NB4 (cell line): Measurements from ENCODE around the gene EDAR.

Experiments used
- DNase-seq: peaks from one replicate; pipeline ENCODE4 v3.0.0; 2010; ENCODE audit warnings: low read depth
- H3K4me3 ChIP-seq: one replicate; pipeline ENCODE4 v1.5.1; 2011; ENCODE audit warnings: mild to moderate bottlenecking, low read depth, low read length, moderate library complexity
- MYC ChIP-seq: IDR thresholded peaks from 2 replicates; pipeline ENCODE4 v1.6.1; 2011; ENCODE audit warnings: low read depth, low read length
- POLR2A ChIP-seq: IDR thresholded peaks from 2 replicates; pipeline ENCODE4 v1.6.1; 2011; ENCODE audit warnings: mild to moderate bottlenecking; ENCODE audit not compliant: insufficient read length; ENCODE audit errors: extremely low read depth
- TF ChIP-seq, protein P1 (sequence below): IDR thresholded peaks from 2 replicates; pipeline ENCODE4 v1.6.1; 2011; ENCODE audit warnings: low read depth, low read length
- TF ChIP-seq, protein P2 (sequence below): IDR thresholded peaks from one replicate; pipeline ENCODE4 v1.5.1; 2012; ENCODE audit warnings: low read depth, low read length

EDAR gene

DNA sequence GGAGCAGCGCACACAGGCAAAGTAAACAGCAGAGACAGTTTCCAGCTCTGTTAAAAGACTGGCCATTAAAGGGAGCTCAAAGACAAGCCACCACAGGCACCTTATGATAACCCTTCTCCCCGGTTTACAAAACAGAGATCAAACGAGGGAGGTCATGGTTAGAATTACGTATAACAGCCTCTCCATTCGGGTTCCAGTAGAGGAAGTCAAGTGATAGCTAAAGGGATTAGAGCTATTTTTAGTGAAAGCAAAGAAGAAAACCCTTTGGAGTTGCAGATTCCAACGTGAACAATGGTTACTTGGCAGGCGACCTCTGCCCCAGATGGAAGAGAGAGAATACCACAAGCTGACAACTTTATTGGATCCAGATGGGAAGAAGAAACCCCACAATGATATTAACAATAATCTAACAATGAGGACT is 31.2 kb upstream of the EDAR start:
- peak; percentile 17 for DNase-seq
- no peak overlapping the region for H3K4me3 ChIP-seq
- TF ChIP-seq, protein P1, sequence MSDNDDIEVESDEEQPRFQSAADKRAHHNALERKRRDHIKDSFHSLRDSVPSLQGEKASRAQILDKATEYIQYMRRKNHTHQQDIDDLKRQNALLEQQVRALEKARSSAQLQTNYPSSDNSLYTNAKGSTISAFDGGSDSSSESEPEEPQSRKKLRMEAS: no peak
- TF ChIP-seq POLR2A (no peak), MYC (no peak)
- TF ChIP-seq, protein P2, sequence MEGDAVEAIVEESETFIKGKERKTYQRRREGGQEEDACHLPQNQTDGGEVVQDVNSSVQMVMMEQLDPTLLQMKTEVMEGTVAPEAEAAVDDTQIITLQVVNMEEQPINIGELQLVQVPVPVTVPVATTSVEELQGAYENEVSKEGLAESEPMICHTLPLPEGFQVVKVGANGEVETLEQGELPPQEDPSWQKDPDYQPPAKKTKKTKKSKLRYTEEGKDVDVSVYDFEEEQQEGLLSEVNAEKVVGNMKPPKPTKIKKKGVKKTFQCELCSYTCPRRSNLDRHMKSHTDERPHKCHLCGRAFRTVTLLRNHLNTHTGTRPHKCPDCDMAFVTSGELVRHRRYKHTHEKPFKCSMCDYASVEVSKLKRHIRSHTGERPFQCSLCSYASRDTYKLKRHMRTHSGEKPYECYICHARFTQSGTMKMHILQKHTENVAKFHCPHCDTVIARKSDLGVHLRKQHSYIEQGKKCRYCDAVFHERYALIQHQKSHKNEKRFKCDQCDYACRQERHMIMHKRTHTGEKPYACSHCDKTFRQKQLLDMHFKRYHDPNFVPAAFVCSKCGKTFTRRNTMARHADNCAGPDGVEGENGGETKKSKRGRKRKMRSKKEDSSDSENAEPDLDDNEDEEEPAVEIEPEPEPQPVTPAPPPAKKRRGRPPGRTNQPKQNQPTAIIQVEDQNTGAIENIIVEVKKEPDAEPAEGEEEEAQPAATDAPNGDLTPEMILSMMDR: no peak

GRCh38 chr2:109018452-109018851 is 29.4 kb upstream of the EDAR start:
- TF ChIP-seq POLR2A (no peak), MYC (no peak)
- TF ChIP-seq, protein P2: no peak
- TF ChIP-seq, protein P1: no peak
- no peak for DNase-seq
- H3K4me3 ChIP-seq: no peak overlapping the region

GRCh38 chr2:109017017-109017416 is 28.0 kb upstream of the EDAR start:
- no peak overlapping the region for H3K4me3 ChIP-seq
- no peak for TF ChIP-seq POLR2A
- TF ChIP-seq, protein P1: no peak
- no peak for DNase-seq

GRCh38 chr2:109016376-109016775 is 27.4 kb upstream of the EDAR start:
- TF ChIP-seq MYC: no peak
- TF ChIP-seq, protein P2: no peak
- TF ChIP-seq, protein P1: no peak
- TF ChIP-seq POLR2A: no peak
- DNase-seq: no peak
- no peak overlapping the region for H3K4me3 ChIP-seq

DNA sequence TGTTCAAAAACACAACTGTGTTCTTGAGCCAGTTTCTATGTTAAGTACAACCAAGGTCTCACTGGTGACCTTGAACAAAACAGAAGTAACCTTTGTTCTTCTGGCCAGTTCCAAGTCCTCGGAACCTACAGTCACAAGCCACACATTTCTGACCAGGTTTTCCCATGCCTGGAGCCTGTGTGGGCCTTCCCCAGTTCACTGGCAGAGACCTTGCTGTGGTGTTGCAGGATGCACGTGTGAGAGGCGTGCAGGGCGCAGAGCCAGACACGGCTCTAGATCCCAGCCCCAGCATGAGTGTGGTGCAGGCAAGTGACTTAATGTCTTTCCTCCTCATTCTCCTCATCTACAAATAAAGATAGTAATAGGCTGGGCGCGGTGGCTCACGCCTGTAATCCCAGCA is 25.5 kb upstream of the EDAR start:
- H3K4me3 ChIP-seq: no peak overlapping the region
- TF ChIP-seq, protein P2: no peak
- TF ChIP-seq, protein P1: no peak
- no peak for TF ChIP-seq POLR2A
- no peak for DNase-seq

DNA sequence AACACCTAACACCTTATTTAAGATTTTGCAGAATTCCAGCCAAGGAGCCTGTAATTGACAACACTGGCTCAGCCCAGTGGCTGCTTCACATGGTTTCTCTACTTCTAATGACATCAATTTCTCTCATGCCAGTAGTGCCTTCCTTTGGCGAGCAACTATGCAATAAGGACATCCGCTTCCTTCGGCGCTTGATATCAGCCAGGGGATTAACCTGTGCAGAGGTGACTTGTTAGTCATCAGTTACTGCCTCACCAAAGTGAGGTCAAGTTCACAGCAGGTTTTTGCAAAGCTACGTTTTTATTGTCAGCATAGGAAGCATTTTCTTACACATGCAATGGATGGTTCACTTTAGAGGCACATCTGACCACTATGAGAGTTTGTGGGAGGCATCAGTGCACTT is 24.0 kb upstream of the EDAR start:
- no peak for DNase-seq
- H3K4me3 ChIP-seq: no peak overlapping the region
- TF ChIP-seq POLR2A (no peak), MYC (no peak)
- TF ChIP-seq, protein P2: no peak
- TF ChIP-seq, protein P1: no peak
